Body of pancreas (tissue), 4 donors: ENCODE results near the gene NPS.

ENCODE experiments used
- POLR2A ChIP-seq, 3 donors: fragments of 450-650 bp; IDR thresholded peaks; one replicate each; pipeline ENCODE4 v1.6.1; 2016; ENCODE audit warnings: antibody characterized with exemption in 3 of 3, mild to moderate bottlenecking in 2 of 3
- TF ChIP-seq, protein P1 (sequence below), 7 experiments: fragments of 450-650 bp in 4 of 7; fragments of 200-600 bp in 3 of 7; sonication (generic) in 3 of 7; IDR thresholded peaks; one replicate each; pipeline ENCODE4 v1.5.1; 2016 to 2019; ENCODE audit warnings: antibody characterized with exemption in 7 of 7

DNA sequence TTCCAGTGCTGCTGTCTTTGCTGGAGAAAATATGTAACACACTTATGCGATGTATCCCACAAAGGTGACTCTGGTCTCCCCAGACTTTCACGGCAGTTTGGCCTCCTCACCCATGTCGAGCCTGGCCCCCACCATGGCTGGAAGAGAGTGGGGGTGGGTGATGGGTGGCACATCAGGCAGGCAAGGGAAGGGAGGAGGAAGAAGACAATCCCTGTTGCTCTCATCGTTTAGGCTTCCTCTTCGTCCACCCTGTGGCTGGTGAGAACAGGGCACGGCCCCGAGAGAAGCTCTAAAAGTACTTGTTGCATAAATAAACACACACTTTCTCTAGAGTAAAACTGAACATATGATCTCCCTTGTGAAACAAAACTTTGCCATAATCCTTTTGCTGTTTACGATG lies 11.2 kb upstream of the NPS start:
- TF ChIP-seq, protein P1, sequence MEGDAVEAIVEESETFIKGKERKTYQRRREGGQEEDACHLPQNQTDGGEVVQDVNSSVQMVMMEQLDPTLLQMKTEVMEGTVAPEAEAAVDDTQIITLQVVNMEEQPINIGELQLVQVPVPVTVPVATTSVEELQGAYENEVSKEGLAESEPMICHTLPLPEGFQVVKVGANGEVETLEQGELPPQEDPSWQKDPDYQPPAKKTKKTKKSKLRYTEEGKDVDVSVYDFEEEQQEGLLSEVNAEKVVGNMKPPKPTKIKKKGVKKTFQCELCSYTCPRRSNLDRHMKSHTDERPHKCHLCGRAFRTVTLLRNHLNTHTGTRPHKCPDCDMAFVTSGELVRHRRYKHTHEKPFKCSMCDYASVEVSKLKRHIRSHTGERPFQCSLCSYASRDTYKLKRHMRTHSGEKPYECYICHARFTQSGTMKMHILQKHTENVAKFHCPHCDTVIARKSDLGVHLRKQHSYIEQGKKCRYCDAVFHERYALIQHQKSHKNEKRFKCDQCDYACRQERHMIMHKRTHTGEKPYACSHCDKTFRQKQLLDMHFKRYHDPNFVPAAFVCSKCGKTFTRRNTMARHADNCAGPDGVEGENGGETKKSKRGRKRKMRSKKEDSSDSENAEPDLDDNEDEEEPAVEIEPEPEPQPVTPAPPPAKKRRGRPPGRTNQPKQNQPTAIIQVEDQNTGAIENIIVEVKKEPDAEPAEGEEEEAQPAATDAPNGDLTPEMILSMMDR (IDR thresholded peaks at IDR 0.05), result no peak
- no peak for TF ChIP-seq POLR2A (IDR thresholded peaks at IDR 0.05)
